ENCODE results near the gene PDAP1.

- TF ChIP-seq TAF1 (conservative IDR thresholded peaks at IDR 0.05), result no peak
- TF ChIP-seq CTCF (IDR thresholded peaks at IDR 0.05; ENCODE audit: low read depth, low read length, missing input control), result no peak
- TF ChIP-seq YY1 (IDR thresholded peaks at IDR 0.05), result no peak
- TF ChIP-seq JUND (IDR thresholded peaks at IDR 0.05), result no peak
- no peak for TF ChIP-seq ATF3 (IDR thresholded peaks at IDR 0.05)
- TF ChIP-seq ZBTB33 (IDR thresholded peaks at IDR 0.05), result no peak
- no peak for TF ChIP-seq SP1 (IDR thresholded peaks at IDR 0.05)
- no peak for TF ChIP-seq REST (IDR thresholded peaks at IDR 0.05)
- no peak for TF ChIP-seq RAD21 (IDR thresholded peaks at IDR 0.05)
- TF ChIP-seq MAX (IDR thresholded peaks at IDR 0.05), result no peak
Measured at GRCh38 chr7:99446096-99446495, 37.7 kb upstream of the PDAP1 start.

Data from liver (tissue), 3 donors.